OCI-LY3 (cell line): ENCODE data around the gene NEUROG1.

ENCODE experiments used
- CTCF ChIP-seq: fragments of 200-600, 300-600 bp; sonication (generic); IDR thresholded peaks from 2 replicates; pipeline ENCODE4 v1.5.1; 2014; ENCODE audit warnings: antibody characterized with exemption, low read length, low read depth
- EZH2phosphoT487 ChIP-seq: fragments of 200-600 bp; shearing (Covaris generic); IDR thresholded peaks from 2 replicates; pipeline ENCODE4 v1.6.1; 2018; ENCODE audit warnings: antibody characterized with exemption, mixed run types, low read depth

GRCh38 chr5:135543485-135544304 lies 7.9 kb upstream of the NEUROG1 start:
- TF ChIP-seq CTCF (no peak), EZH2phosphoT487 (no peak)
